ENCODE measurements around the gene PCDHGA12.
"Not testable (repeated sequence)": the region's sequence is repeated elsewhere in the genome, so short reads cannot be mapped to it uniquely, and the experiment has no call there.

The PCDHGA12 gene

DNA sequence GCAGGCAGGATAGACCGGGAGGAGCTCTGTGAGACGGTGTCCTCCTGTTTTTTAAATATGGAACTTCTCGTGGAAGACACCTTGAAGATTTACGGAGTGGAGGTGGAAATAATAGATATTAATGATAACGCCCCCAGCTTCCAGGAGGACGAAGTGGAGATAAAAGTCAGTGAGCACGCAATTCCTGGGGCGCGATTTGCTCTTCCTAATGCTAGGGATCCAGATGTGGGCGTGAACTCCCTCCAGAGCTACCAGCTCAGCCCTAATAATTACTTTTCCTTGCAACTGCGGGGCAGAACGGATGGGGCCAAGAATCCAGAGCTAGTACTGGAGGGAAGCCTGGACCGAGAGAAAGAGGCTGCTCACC is 8.8 kb upstream of the PCDHGA12 start:
- H3K4me3 ChIP-seq (ENCODE audit: low read depth, low read length) = peak overlapping the region; percentile 65
- no peak for TF ChIP-seq CTCF (IDR thresholded peaks at IDR 0.05; ENCODE audit: insufficient read depth, low read depth, low read length, missing control alignments)
- no peak for DNase-seq (ENCODE audit: low read depth)

DNA sequence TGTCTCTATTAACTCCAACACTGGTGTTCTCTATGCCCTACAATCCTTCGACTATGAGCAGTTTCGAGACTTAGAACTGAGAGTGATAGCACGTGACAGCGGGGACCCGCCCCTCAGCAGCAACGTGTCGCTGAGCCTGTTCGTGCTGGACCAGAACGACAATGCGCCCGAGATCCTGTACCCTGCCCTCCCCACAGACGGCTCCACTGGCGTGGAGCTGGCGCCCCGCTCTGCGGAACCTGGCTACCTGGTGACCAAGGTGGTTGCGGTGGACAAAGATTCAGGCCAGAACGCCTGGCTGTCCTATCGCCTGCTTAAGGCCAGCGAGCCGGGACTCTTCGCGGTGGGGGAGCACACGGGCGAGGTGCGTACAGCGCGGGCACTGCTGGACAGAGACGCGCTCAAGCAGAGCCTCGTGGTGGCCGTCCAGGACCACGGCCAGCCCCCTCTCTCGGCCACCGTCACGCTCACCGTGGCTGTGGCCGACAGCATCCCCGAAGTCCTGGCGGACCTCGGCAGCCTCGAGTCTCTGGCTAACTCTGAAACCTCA is 7.5 kb upstream of the PCDHGA12 start:
- TF ChIP-seq CTCF (IDR thresholded peaks at IDR 0.05; ENCODE audit: insufficient read depth, low read depth, low read length, missing control alignments) = no peak
- no peak overlapping the region for H3K4me3 ChIP-seq (ENCODE audit: low read depth, low read length)

DNA sequence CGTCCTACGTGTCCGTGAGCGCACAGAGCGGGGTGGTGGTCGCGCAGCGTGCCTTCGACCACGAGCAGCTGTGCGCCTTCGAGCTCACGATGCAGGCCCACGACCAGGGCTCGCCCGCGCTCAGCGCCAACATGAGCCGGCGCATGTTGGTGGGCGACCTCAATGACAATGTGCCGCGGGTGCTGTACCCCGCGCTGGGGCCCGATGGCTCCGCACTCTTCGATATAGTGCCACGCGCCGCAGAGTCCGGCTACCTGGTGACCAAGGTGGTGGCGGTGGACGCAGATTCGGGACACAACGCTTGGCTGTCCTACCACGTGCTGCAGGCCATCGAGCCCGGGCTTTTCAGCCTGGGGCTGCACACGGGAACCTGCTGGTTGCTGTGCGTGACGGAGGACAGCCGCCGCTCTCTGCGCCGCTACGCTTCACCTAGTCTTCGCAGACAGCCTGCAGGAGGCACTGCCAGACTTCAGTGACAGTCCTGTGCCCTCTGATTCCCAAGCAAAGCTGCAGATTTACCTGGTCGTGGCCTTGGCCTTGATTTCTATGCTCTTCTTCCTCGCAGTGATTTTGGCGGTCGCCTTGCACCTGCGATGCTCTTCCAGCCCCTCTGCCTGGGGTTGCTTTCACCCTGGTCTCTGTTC is 2.4 kb upstream of the PCDHGA12 start:
- H3K4me3 ChIP-seq (ENCODE audit: low read depth, low read length) = no peak overlapping the region
- no peak for TF ChIP-seq CTCF (IDR thresholded peaks at IDR 0.05; ENCODE audit: insufficient read depth, low read depth, low read length, missing control alignments)

More for the DNA sequence above, 7.5 kb upstream of the PCDHGA12 start:
- no peak for DNase-seq (ENCODE audit: low read depth)

DNA sequence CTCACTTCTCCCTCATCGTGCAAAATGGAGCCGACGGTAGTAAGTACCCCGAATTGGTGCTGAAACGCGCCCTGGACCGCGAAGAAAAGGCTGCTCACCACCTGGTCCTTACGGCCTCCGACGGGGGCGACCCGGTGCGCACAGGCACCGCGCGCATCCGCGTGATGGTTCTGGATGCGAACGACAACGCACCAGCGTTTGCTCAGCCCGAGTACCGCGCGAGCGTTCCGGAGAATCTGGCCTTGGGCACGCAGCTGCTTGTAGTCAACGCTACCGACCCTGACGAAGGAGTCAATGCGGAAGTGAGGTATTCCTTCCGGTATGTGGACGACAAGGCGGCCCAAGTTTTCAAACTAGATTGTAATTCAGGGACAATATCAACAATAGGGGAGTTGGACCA is 979 bp downstream of the PCDHGA12 start:
- peak; percentile 76 for DNase-seq (ENCODE audit: low read depth)
- no peak for TF ChIP-seq CTCF (IDR thresholded peaks at IDR 0.05; ENCODE audit: insufficient read depth, low read depth, low read length, missing control alignments)
- peak overlapping the region; percentile 79 for H3K4me3 ChIP-seq (ENCODE audit: low read depth, low read length)

More for the DNA sequence above, 2.4 kb upstream of the PCDHGA12 start:
- no peak for DNase-seq (ENCODE audit: low read depth)

GRCh38 chr5:141432308-141432707 is 2.0 kb downstream of the PCDHGA12 start:
- DNase-seq (ENCODE audit: low read depth); H3K4me3 ChIP-seq (ENCODE audit: low read depth, low read length): not testable (repeated sequence)

DNA sequence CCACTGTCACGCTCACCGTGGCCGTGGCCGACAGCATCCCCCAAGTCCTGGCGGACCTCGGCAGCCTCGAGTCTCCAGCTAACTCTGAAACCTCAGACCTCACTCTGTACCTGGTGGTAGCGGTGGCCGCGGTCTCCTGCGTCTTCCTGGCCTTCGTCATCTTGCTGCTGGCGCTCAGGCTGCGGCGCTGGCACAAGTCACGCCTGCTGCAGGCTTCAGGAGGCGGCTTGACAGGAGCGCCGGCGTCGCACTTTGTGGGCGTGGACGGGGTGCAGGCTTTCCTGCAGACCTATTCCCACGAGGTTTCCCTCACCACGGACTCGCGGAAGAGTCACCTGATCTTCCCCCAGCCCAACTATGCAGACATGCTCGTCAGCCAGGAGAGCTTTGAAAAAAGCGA is 2.4 kb downstream of the PCDHGA12 start:
- not testable (repeated sequence) for H3K4me3 ChIP-seq (ENCODE audit: low read depth, low read length); DNase-seq (ENCODE audit: low read depth)

DNA sequence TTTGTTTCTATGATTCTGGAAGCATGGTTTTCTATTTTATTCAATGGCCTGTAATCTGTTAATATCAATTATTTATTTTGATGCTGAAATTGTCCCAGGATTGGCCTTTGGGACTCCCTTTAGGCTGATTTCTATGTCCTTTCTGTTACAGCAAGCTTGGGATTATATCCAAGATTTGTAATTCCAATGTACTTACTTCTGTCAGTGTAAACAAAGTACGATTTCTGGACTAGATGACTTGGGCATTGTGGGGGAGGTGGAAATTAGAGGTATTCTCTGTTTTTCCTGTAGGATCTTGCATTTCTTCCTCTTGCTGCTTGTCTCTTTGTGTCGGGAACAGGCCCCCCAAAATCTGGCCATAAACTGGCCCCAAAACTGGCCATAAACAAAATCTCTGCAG is 3.7 kb downstream of the PCDHGA12 start:
- H3K4me3 ChIP-seq (ENCODE audit: low read depth, low read length) = no peak overlapping the region
- DNase-seq (ENCODE audit: low read depth) = no peak
- no peak for TF ChIP-seq CTCF (IDR thresholded peaks at IDR 0.05; ENCODE audit: insufficient read depth, low read depth, low read length, missing control alignments)

DNA sequence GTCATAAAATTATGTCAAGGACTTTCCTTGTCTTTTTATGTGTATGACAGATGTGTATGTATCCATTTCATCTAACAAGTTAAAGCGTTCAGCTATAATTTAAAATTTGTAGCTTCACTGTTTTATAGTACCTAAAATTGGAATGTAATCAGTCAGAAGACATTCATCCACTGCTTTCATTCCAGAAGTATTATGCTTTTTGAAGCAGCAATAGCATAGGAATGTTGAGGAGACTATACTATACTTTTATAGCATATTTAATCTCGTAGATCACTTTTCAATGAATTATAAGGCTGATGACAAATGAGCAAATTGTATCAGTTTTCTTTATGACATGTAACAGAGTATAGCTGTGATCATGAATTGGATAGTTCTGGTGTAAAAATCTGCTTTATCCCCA is 6.9 kb downstream of the PCDHGA12 start:
- DNase-seq (ENCODE audit: low read depth) = no peak
- no peak for TF ChIP-seq CTCF (IDR thresholded peaks at IDR 0.05; ENCODE audit: insufficient read depth, low read depth, low read length, missing control alignments)
- no peak overlapping the region for H3K4me3 ChIP-seq (ENCODE audit: low read depth, low read length)
